Ovary (tissue), 9 donors: ENCODE results near the gene AP5S1. TPM values are rescaled to one million over a fixed set of nuclear protein-coding genes. Genes with fewer than 3 reads are reported as not detected.
A peak's percentile ranks its signal among the peaks of the same experiment; 100 is the strongest.

Experiments
- DNase-seq, 5 donors: peaks; one replicate each; pipeline ENCODE4 v3.0.0-alpha.2; 2019 to 2020
- H3K27ac ChIP-seq, 2 donors: fragments of 200-600 bp; one replicate each; pipeline versions ENCODE4 v1.5.1 to v1.8.0; 2019 to 2022
- H3K27me3 ChIP-seq: fragments of 200-600 bp; one replicate; pipeline ENCODE4 v1.8.0; 2022
- H3K36me3 ChIP-seq: fragments of 200-600 bp; sonication (generic); one replicate; pipeline ENCODE4 v1.5.1; 2019
- H3K4me1 ChIP-seq: one replicate; pipeline ENCODE4 v1.8.1; 2013; ENCODE audit warnings: mild to moderate bottlenecking, moderate library complexity; ENCODE audit not compliant: insufficient read depth
- H3K4me3 ChIP-seq: fragments of 200-600 bp; sonication (generic); one replicate; pipeline ENCODE4 v1.5.1; 2017
- H3K9me3 ChIP-seq, 2 donors: fragments of 200-600 bp in 1 of 2; sonication (generic) in 1 of 2; one replicate each; pipeline versions ENCODE4 v1.5.1 to v1.8.1; 2013 to 2019; ENCODE audit warnings: mild to moderate bottlenecking in 1 of 2, moderate library complexity in 1 of 2
- CTCF ChIP-seq, 3 donors: fragments of 450-650 bp in 2 of 3; fragments of 200-600 bp in 1 of 3; IDR thresholded peaks; one replicate each; pipeline versions ENCODE4 v1.5.1 to v1.8.0; 2016 to 2022; ENCODE audit warnings: antibody characterized with exemption in 3 of 3, mild to moderate bottlenecking in 1 of 3
- EP300 ChIP-seq: sonication (generic); formaldehyde crosslinking; IDR thresholded peaks from one replicate; pipeline ENCODE4 v1.6.1; 2017; ENCODE audit warnings: antibody characterized with exemption
- POLR2A ChIP-seq: fragments of 450-650 bp; IDR thresholded peaks from one replicate; pipeline ENCODE4 v1.6.1; 2017; ENCODE audit warnings: antibody characterized with exemption, mild to moderate bottlenecking, moderate library complexity
- WGBS, 3 donors: extraction: QIAGEN DNeasy Blood & Tissue Kit in 1 of 3; methylation state at CpG; one replicate each; pipeline versions ENCODE4 v1.1.5 to v1.1.7; 2013 to 2017; 5-methylcytosine and 5-hydroxymethylcytosine counted together
- intact Hi-C, 4 donors: fragments of 100-400 bp; cut with DNase I; formaldehyde crosslinking; loops; one replicate each; pipeline versions ENCODE4 v1.11.0 to v1.15.1; 2022 to 2023
- polyA plus RNA-seq, 2 donors: library from polyadenylated mRNA; stranded (reverse); fragments of 200-250 nt in 1 of 2; fragments of 350-450 nt in 1 of 2; fragmentation: Illumina TruSeq in 1 of 2; extraction: RNeasy Lipid Tissue Mini Kit (QIAGEN cat#74804) in 1 of 2; gene quantifications; one replicate each; pipeline ENCODE4 v1.2.3, GENCODE V29; 2013 to 2014
- total RNA-seq, 7 donors: library from RNA; depleted of rRNA in 2 of 7; stranded (reverse); fragments of >200 nt in 2 of 7; fragmentation: NEBNext Ultra II Directional in 3 of 7; extraction: Animal tissue kit (Norgen Biotek cat#: 25700) in 3 of 7; gene quantifications; one replicate each; pipeline versions ENCODE4 v1.1.0 to v1.2.4, GENCODE V29; 2016 to 2023
- donor health status: DM: no; HTN: no; CAD: no; lungs with moderate emphysema.
- donor health status: DM: no; HTN: no; CAD: no.
- donor health status: Bipolar disorder and iron deficiency.
- donor health status: DM: yes; HTN: yes; CAD: no.
- donor health status: DM: no; HTN: no; CAD: no.
- donor health status: DM: yes; HTN: yes; CAD: no.

Gene AP5S1
- total and polyA plus RNA-seq, 9 donors = 2.9 to 15.3 (median 10.4) TPM

- Histone ChIP-seq H3K27ac (peak overlapping the region; percentile 69 to 71), H3K4me1 (peaks cover 16% of the 10 kb centered on the region), H3K36me3 (no peaks in the 10 kb centered on the region), H3K4me3 (peak overlapping the region; percentile 69), H3K27me3 (no peaks in the 10 kb centered on the region), H3K9me3 (no peaks in the 10 kb centered on the region)
- TF ChIP-seq CTCF (IDR thresholded peaks at IDR 0.05) (no peak), EP300 (no peak), POLR2A (no peak)
- DNase-seq = peak in 1 of 5 donors; percentile 49
- 5 to 25% (median 9%) methylated on average over 42 to 79 of the region's 79 CpGs for WGBS, 3 donors
- intact Hi-C loops = loop anchor here (2.0 to 5.0 kb wide), 3 partner anchors 33 to 72 kb away; partner anchors contain the start of gene AP5S1 (in 2 of the 4)
These were observed 34.9 kb upstream of the AP5S1 start for GRCh38 chr20:3785240-3786125.

DNA sequence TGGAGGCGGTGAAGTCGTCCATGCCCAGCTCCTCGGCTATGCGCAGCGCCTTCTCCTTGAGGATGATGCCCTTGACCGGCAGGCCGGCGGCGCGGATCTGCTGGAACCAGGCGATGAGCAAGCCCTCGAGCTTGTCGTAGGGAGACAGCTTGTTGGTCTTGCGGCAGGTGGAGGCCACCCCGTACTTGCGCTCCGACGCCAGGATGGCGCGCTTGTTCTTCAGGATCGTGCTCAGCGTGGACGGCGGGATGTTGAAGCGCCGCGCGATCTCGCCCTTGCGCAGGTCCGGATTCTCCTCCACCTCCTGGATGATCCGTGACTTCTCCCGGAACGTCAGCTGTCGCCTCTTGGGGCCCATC, 34.2 kb upstream of the AP5S1 start:
- no peak for TF ChIP-seq CTCF (IDR thresholded peaks at IDR 0.05)
- no peak for TF ChIP-seq POLR2A
- TF ChIP-seq EP300 = no peak
- peak; percentile 48 to 77 (median 68) for DNase-seq
- H3K27me3 ChIP-seq = no peaks in the 10 kb centered on the region
- peak overlapping the region; percentile 69 for H3K4me3 ChIP-seq
- H3K27ac ChIP-seq = peak overlapping the region; percentile 69 to 71
- H3K36me3 ChIP-seq = no peaks in the 10 kb centered on the region
- H3K9me3 ChIP-seq = no peaks in the 10 kb centered on the region
- WGBS, 3 donors = 0% methylated on average over 6 to 35 of the region's 35 CpGs
- H3K4me1 ChIP-seq = peaks cover 14% of the 10 kb centered on the region
- intact Hi-C loops = loop anchor here in 3 of 4 donors (2.0 to 5.0 kb wide), 3 partner anchors 33 to 71 kb away; partner anchors contain the start of gene AP5S1 (in 2 of the 3)

DNA sequence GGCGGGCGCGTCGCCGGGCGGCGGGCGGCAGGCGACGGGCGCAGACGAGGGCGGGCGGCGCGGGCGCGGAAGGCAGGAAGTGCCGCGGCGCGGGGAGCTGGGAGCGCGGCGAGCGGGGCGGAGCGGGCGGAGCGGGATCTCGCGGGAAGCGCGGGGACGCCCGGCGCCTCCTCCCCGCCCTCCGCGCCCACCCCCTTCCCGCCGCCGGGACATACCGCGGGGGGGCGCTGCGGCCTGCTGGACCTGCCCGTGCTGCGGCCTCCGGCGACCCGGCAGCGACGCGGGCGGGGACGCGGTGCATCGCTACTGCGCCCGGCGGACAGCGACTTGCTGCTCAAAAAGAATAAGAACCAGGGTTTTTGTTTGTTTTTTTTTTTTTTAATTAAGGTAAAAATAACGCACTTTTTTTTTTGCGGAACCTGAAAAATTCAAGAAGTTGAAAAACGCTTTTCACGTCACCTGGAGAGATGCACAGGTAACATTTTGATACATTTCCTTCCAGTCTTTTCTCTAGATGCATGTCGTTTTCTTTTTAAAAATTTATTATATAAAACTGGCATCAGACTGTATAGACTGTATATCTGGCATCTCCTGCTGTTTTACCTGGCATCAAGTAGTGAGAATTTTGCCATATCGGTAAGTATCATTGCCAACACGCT, 33.6 kb upstream of the AP5S1 start, which contains the start of gene CENPB:
CENPB (minus strand) TSS at position 76 of the 659 bp plus-strand sequence. CDS start 257 bp downstream, outside the sequence.
- Histone ChIP-seq H3K27ac (peak within 1 kb of the TSS; percentile 69 to 71), H3K4me3 (peak within 1 kb of the TSS; percentile 69), H3K27me3 (no peaks in the 10 kb centered on the region), H3K36me3 (no peaks in the 10 kb centered on the region), H3K4me1 (peaks cover 13% of the 10 kb centered on the region), H3K9me3 (no peaks in the 10 kb centered on the region)
- DNase-seq = peak; percentile 86 to 94 (median 93)
- intact Hi-C loops = loop anchor here in 3 of 4 donors (2.0 to 5.0 kb wide), 3 partner anchors 32 to 71 kb away; partner anchors contain the start of gene AP5S1 (in 2 of the 3)
- TF ChIP-seq POLR2A (no peak), CTCF (IDR thresholded peaks at IDR 0.05) (peak; percentile 62 to 77 (median 65)), EP300 (no peak)
- WGBS, 3 donors = 2 to 6% (median 2%) methylated on average over 23 to 69 of the region's 70 CpGs

- Histone ChIP-seq H3K4me3 (peak overlapping the region; percentile 33), H3K27ac (peak overlapping the region; percentile 54 to 60), H3K9me3 (no peaks in the 10 kb centered on the region), H3K4me1 (peaks cover 13% of the 10 kb centered on the region), H3K27me3 (no peaks in the 10 kb centered on the region), H3K36me3 (no peaks in the 10 kb centered on the region)
- TF ChIP-seq EP300 = no peak
- TF ChIP-seq CTCF (IDR thresholded peaks at IDR 0.05) = no peak
- no peak for TF ChIP-seq POLR2A
- DNase-seq = peak in 1 of 5 donors; percentile 20
- 64 to 73% (median 66%) methylated on average over 5 of the region's 5 CpGs for WGBS, 3 donors
- intact Hi-C loops = loop anchor here in 3 of 4 donors (2.0 to 5.0 kb wide), 3 partner anchors 31 to 70 kb away; partner anchors contain the start of gene AP5S1 (in 2 of the 3)
These were observed 32.9 kb upstream of the AP5S1 start for GRCh38 chr20:3787324-3788014.
